PFSK-1 (cell line): ENCODE data around the gene DPP3.

Experiments used
- FOXP2 ChIP-seq: optimal IDR thresholded peaks from 2 replicates; pipeline ENCODE3; 2011; ENCODE audit warnings: borderline replicate concordance, control low read depth, inconsistent platforms; ENCODE audit not compliant: insufficient read depth; ENCODE audit errors: extremely low read length, extremely low read depth
- POLR2AphosphoS5 ChIP-seq: IDR thresholded peaks from 2 replicates; pipeline ENCODE4 v1.6.1; 2012; ENCODE audit warnings: low read depth, mild to moderate bottlenecking, control low read depth, low read length, moderate library complexity
- REST ChIP-seq, 2 experiments: IDR thresholded peaks; 2 replicates each; pipeline versions ENCODE4 v1.6.1 to v1.8.0; 2011 to 2012; ENCODE audit warnings: low read depth in 2 of 2, low read length in 2 of 2, control low read depth in 1 of 2, inconsistent platforms in 1 of 2, mild to moderate bottlenecking in 1 of 2, moderate library complexity in 1 of 2; ENCODE audit not compliant: insufficient read depth in 1 of 2
- SIN3A ChIP-seq: IDR thresholded peaks from 2 replicates; pipeline ENCODE4 v1.6.1; 2012; ENCODE audit warnings: mild to moderate bottlenecking, low read length, moderate library complexity, borderline replicate concordance; ENCODE audit not compliant: insufficient read depth
- TAF1 ChIP-seq: IDR thresholded peaks from 2 replicates; pipeline ENCODE4 v1.6.1; 2012; ENCODE audit warnings: low read length, control low read depth, borderline replicate concordance; ENCODE audit not compliant: insufficient read depth

Gene DPP3

GRCh38 chr11:66484806-66485380, 4.7 kb downstream of the DPP3 start:
- TF ChIP-seq POLR2AphosphoS5 (no peak), TAF1 (no peak), SIN3A (no peak), REST (IDR thresholded peaks at IDR 0.05; ENCODE audit: insufficient read depth in 1 of 2, low read depth in 2 of 2, low read length in 2 of 2) (no peak)

- TF ChIP-seq FOXP2 (no peak), POLR2AphosphoS5 (no peak), SIN3A (no peak), TAF1 (no peak), REST (IDR thresholded peaks at IDR 0.05; ENCODE audit: insufficient read depth in 1 of 2, low read depth in 2 of 2, low read length in 2 of 2) (no peak)
Observed at GRCh38 chr11:66488957-66489356, 8.7 kb downstream of the DPP3 start.

- no peak for TF ChIP-seq FOXP2
- no peak for TF ChIP-seq TAF1
- no peak for TF ChIP-seq SIN3A
- no peak for TF ChIP-seq REST (IDR thresholded peaks at IDR 0.05; ENCODE audit: insufficient read depth in 1 of 2, low read depth in 2 of 2, low read length in 2 of 2)
- no peak for TF ChIP-seq POLR2AphosphoS5
Observed at GRCh38 chr11:66489636-66490035, 9.4 kb downstream of the DPP3 start.

DNA sequence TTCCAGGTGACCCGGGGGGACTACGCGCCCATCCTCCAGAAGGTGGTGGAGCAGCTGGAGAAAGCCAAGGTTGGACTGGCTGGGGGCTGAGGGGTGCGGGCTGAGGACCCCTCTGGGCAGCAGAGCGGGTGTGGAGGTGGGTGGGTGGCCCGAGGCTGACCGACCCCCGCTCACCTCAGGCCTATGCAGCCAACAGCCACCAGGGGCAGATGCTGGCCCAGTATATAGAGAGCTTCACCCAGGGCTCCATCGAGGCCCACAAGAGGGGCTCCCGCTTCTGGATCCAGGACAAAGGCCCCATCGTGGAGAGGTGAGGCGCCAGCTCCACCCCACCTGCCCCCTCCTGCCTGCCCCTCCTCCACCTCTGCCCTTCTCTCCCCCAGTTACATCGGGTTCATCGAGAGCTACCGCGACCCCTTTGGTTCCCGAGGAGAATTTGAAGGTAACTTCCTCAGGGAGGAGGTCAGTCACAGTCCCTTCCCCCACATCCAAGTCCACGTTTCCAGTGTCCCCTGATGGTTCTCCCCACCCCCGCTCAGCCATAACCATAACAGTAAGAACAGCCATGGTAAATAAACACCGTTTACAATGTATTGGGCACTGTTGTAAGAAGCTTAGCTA, 11.2 kb downstream of the DPP3 start:
- TF ChIP-seq SIN3A (no peak), REST (IDR thresholded peaks at IDR 0.05; ENCODE audit: insufficient read depth in 1 of 2, low read depth in 2 of 2, low read length in 2 of 2) (no peak), POLR2AphosphoS5 (no peak), TAF1 (no peak), FOXP2 (no peak)

- TF ChIP-seq REST (IDR thresholded peaks at IDR 0.05; ENCODE audit: insufficient read depth in 1 of 2, low read depth in 2 of 2, low read length in 2 of 2) (no peak), POLR2AphosphoS5 (no peak), FOXP2 (no peak), SIN3A (no peak), TAF1 (no peak)
Observed at GRCh38 chr11:66492161-66492865, 12.1 kb downstream of the DPP3 start.
